Loucy (cell line): ENCODE measurements around the gene CABYR.

Source experiments
- H2AFZ ChIP-seq: fragments of 200-600 bp; sonication (generic); 2 replicates; pipeline ENCODE4 v1.6.0; 2016; ENCODE audit warnings: antibody characterized with exemption, mild to moderate bottlenecking, low read length, moderate library complexity
- H3F3A ChIP-seq: fragments of 200-600 bp; 2 replicates; pipeline ENCODE4 v1.6.0; 2016; ENCODE audit warnings: antibody characterized with exemption, low read depth, mild to moderate bottlenecking
- H3K27me3 ChIP-seq: fragments of 200-600 bp; sonication (generic); 2 replicates; pipeline ENCODE4 v1.6.1; 2014; ENCODE audit warnings: low read length, mild to moderate bottlenecking; ENCODE audit not compliant: insufficient read depth, poor library complexity, severe bottlenecking
- H3K36me3 ChIP-seq: fragments of 200-600 bp; sonication (generic); 2 replicates; pipeline ENCODE4 v1.6.1; 2016; ENCODE audit warnings: low read length; ENCODE audit not compliant: insufficient read depth
- H3K4me1 ChIP-seq: fragments of 200-600 bp; sonication (generic); 2 replicates; pipeline ENCODE4 v1.5.1; 2014; ENCODE audit warnings: low read length, mild to moderate bottlenecking; ENCODE audit not compliant: insufficient read depth, poor library complexity, severe bottlenecking
- H3K4me2 ChIP-seq: fragments of 200-600 bp; sonication (generic); 2 replicates; pipeline ENCODE4 v1.6.0; 2014; ENCODE audit warnings: antibody characterized with exemption, low read length, low read depth, mild to moderate bottlenecking; ENCODE audit not compliant: poor library complexity, severe bottlenecking
- H3K4me3 ChIP-seq: fragments of 200-600 bp; sonication (generic); 2 replicates; pipeline ENCODE4 v1.5.1; 2014; ENCODE audit warnings: low read length, mild to moderate bottlenecking, mixed read lengths; ENCODE audit not compliant: poor library complexity, severe bottlenecking
- H3K79me2 ChIP-seq: fragments of 200-600 bp; sonication (generic); 2 replicates; pipeline ENCODE4 v1.6.1; 2014; ENCODE audit warnings: low read length; ENCODE audit not compliant: insufficient read depth
- H3K9ac ChIP-seq: fragments of 200-600 bp; sonication (generic); 2 replicates; pipeline ENCODE4 v1.6.0; 2014; ENCODE audit warnings: mild to moderate bottlenecking, low read depth, low read length, moderate library complexity; ENCODE audit not compliant: poor library complexity, severe bottlenecking
- H3K9me2 ChIP-seq: fragments of 200-600 bp; sonication (generic); replicated peaks from 2 replicates; pipeline ENCODE4 v1.6.1; 2016; ENCODE audit warnings: low read depth, low read length, mixed read lengths
- H3K9me3 ChIP-seq: fragments of 200-600 bp; sonication (generic); 2 replicates; pipeline ENCODE4 v1.6.1; 2014; ENCODE audit warnings: mild to moderate bottlenecking, antibody characterized with exemption, low read length, low read depth; ENCODE audit not compliant: insufficient read depth
- H4K20me1 ChIP-seq: fragments of 200-600 bp; sonication (generic); 2 replicates; pipeline ENCODE4 v1.6.0; 2014; ENCODE audit warnings: antibody characterized with exemption, low read length, mild to moderate bottlenecking; ENCODE audit not compliant: insufficient read depth, poor library complexity, severe bottlenecking
- CTCF ChIP-seq: fragments of 200-600 bp; sonication (generic); conservative IDR thresholded peaks from 2 replicates; pipeline ENCODE4 v1.5.1; 2014; ENCODE audit warnings: mild to moderate bottlenecking, antibody characterized with exemption, low read length
- EZH2phosphoT487 ChIP-seq: fragments of 200-600 bp; IDR thresholded peaks from 2 replicates; pipeline ENCODE4 v1.6.1; 2018; ENCODE audit warnings: antibody characterized with exemption, mild to moderate bottlenecking, moderate library complexity, borderline replicate concordance

The CABYR gene

GRCh38 chr18:24128700-24129099 is 10.2 kb upstream of the CABYR start:
- H3F3A ChIP-seq = no peaks in the 10 kb centered on the region
- H3K27me3 ChIP-seq = no peaks in the 10 kb centered on the region
- H3K9ac ChIP-seq = no peak overlapping the region
- H3K4me2 ChIP-seq = no peak overlapping the region
- no peaks in the 10 kb centered on the region for H3K79me2 ChIP-seq
- no peak overlapping the region for H3K4me3 ChIP-seq
- no peaks in the 10 kb centered on the region for H3K9me2 ChIP-seq
- H3K4me1 ChIP-seq = no peaks in the 10 kb centered on the region
- no peak for TF ChIP-seq EZH2phosphoT487
- TF ChIP-seq CTCF = no peak
- peaks cover 57% of the 10 kb centered on the region for H3K36me3 ChIP-seq
- no peaks in the 10 kb centered on the region for H4K20me1 ChIP-seq
- no peak overlapping the region for H2AFZ ChIP-seq
- no peaks in the 10 kb centered on the region for H3K9me3 ChIP-seq

- no peaks in the 10 kb centered on the region for H3K4me1 ChIP-seq
- no peaks in the 10 kb centered on the region for H3K79me2 ChIP-seq
- no peak overlapping the region for H3K4me3 ChIP-seq
- H3K36me3 ChIP-seq = peaks cover 47% of the 10 kb centered on the region
- no peaks in the 10 kb centered on the region for H4K20me1 ChIP-seq
- H3K9me2 ChIP-seq = no peaks in the 10 kb centered on the region
- no peak for TF ChIP-seq CTCF
- no peak for TF ChIP-seq EZH2phosphoT487
- H3K9me3 ChIP-seq = no peaks in the 10 kb centered on the region
- H3K27me3 ChIP-seq = no peaks in the 10 kb centered on the region
- no peak overlapping the region for H2AFZ ChIP-seq
- H3K9ac ChIP-seq = no peak overlapping the region
- no peaks in the 10 kb centered on the region for H3F3A ChIP-seq
- H3K4me2 ChIP-seq = no peak overlapping the region
Measured at GRCh38 chr18:24130494-24130893, 8.4 kb upstream of the CABYR start.

- Histone ChIP-seq H3K4me3 (no peak overlapping the region), H3K27me3 (no peaks in the 10 kb centered on the region), H3K4me2 (no peak overlapping the region), H3K9me3 (no peaks in the 10 kb centered on the region), H2AFZ (no peak overlapping the region), H3F3A (no peaks in the 10 kb centered on the region), H3K9me2 (no peaks in the 10 kb centered on the region), H3K4me1 (no peaks in the 10 kb centered on the region), H3K9ac (no peak overlapping the region), H3K36me3 (peaks cover 7% of the 10 kb centered on the region; the same call in 1 of the 2 replicates), H4K20me1 (no peaks in the 10 kb centered on the region), H3K79me2 (no peaks in the 10 kb centered on the region)
- TF ChIP-seq CTCF (no peak), EZH2phosphoT487 (no peak)
Measured at GRCh38 chr18:24136967-24137373, 1.9 kb upstream of the CABYR start.
